GM19328 (cell line): ENCODE measurements around the gene KIR3DL3.
"Not testable (repeated sequence)": the region's sequence is repeated elsewhere in the genome, so short reads cannot be mapped to it uniquely, and the experiment has no call there.

Experiments used
- ATAC-seq: cut with Tn5 transposase; IDR thresholded peaks from one replicate; pipeline ENCODE4 v1.9.1; 2021; ENCODE audit warnings: mild to moderate bottlenecking, moderate library complexity; ENCODE audit not compliant: unreplicated experiment

KIR3DL3 gene

DNA sequence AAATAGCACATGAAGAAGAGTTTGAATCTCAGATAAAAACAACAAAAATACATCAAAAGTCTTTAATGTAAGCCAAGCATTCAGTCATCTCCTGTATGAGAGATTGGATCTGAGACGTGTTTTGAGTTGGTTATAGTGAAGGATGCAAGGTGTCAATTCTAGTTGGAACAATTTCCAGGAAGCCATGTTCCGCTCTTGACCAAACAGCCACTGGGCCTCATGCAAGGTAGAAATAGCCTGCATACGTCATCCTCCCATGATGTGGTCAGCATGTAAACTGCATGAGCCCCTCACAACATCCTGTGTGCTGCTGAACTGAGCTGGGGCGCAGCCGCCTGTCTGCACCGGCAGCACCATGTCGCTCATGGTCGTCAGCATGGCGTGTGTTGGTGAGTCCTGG lies at the start of gene KIR3DL3:
KIR3DL3 (plus strand) TSS at position 301 of the 400 bp plus-strand sequence; CDS start at position 356, 55 bp downstream.
- ATAC-seq: no peak

GRCh38 chr19:54676210-54676834 lies 47.9 kb upstream of the KIR3DL3 start:
- ATAC-seq: not testable (repeated sequence)

- no peak for ATAC-seq
Observed at GRCh38 chr19:54677217-54677616, 47.0 kb upstream of the KIR3DL3 start.

GRCh38 chr19:54681596-54681995 lies 42.6 kb upstream of the KIR3DL3 start:
- ATAC-seq: not testable (repeated sequence)

GRCh38 chr19:54682306-54682856 lies 41.9 kb upstream of the KIR3DL3 start:
- no peak for ATAC-seq

DNA sequence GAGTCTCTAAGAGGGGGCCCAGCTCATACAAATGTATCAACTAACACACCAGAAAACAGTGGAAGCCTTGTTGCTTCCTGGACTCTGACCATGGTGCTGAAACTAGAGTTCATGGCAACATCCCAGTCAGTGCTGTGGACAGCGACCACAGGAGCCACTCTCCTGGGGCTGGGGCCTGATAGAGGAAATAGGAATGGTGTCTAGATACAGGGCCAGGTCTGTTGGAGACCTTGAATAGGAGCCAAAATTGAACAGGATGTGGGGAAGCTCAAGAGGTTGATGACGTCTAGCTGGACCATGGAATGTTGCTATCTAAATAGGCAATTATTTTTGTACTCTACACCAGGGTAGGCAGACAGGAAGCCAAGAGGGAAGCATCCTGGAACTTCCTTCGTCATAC lies 39.7 kb upstream of the KIR3DL3 start:
- no peak for ATAC-seq

- ATAC-seq: no peak
Observed at GRCh38 chr19:54691582-54692297, 32.5 kb upstream of the KIR3DL3 start.

- ATAC-seq: no peak
Observed at GRCh38 chr19:54692298-54692615, 32.0 kb upstream of the KIR3DL3 start.

DNA sequence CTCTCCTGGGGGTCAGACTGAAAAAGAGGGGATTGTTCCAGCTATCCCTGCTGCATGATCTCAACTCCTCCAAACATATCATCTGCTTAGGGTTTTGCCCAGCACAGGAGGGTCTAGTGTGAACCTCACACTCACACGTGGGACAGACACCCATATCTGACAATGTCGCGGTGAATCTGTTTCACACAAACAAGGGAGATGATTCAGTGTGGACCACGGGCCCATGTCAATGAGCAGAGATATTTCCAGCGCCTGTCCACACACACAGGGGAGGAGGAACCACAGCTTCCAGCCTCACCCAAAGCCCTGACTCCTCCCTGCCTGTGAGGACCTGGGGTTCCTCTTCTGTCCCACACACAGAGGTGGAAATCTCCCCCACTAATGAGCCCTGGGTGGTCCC lies 29.6 kb upstream of the KIR3DL3 start:
- ATAC-seq: no peak

GRCh38 chr19:54696117-54696548 lies 28.1 kb upstream of the KIR3DL3 start:
- no peak for ATAC-seq

DNA sequence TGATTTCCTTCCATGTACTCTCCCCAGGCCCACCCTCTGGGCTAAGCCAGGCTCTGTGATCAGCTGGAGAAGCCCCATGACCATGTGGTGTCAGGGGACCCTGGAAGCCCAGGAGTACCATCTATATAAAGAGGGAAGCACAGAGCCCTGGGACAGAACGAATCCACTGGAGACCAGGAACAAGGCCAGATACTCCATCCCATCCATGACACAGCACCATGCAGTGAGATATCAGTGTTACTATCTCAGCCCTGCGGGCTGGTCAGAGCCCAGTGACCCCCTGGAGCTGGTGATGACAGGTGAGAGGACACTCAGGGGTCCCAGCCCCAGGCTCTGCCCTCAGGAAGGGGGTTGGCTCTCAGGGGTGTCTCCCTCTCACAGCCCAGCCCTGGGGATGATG lies 27.5 kb upstream of the KIR3DL3 start:
- no peak for ATAC-seq

DNA sequence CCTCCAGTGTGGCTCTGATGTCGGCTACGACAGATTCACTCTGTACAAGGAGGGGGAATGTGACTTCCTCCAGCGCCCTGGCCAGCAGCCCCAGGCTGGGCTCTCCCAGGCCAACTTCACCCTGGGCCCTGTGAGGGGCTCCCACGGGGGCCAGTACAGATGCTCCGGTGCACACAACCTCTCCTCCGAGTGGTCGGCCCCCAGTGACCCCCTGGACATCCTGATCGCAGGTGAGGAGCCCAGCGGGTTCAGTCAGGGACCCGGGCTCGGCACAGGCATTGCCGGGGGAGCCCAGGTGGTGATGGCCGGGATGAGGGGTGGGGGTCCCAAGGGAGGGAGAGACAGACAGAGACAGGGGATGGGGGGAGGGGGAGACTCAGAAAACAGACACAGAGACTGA lies 26.5 kb upstream of the KIR3DL3 start:
- ATAC-seq: not testable (repeated sequence)

GRCh38 chr19:54704928-54705327 lies 19.3 kb upstream of the KIR3DL3 start:
- ATAC-seq: no peak

- no peak for ATAC-seq
Observed at GRCh38 chr19:54707962-54708361, 16.3 kb upstream of the KIR3DL3 start.

DNA sequence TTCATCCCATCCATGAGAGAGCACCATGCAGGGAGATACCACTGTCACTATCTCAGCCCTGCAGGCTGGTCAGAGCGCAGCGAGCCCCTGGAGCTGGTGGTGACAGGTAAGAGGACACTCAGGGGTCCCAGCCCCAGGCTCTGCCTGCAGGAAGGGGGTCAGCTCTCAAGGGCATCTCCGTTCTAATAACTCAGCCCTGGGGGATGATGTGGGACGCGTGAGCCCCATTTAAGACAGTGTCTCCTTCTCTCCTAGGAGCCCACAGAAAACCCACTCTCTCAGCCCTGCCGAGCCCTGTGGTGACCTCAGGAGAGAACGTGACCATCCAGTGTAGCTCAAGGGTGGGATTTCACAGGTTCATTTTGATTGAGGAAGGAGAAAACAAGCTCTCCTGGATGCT lies 15.5 kb upstream of the KIR3DL3 start:
- no peak for ATAC-seq

DNA sequence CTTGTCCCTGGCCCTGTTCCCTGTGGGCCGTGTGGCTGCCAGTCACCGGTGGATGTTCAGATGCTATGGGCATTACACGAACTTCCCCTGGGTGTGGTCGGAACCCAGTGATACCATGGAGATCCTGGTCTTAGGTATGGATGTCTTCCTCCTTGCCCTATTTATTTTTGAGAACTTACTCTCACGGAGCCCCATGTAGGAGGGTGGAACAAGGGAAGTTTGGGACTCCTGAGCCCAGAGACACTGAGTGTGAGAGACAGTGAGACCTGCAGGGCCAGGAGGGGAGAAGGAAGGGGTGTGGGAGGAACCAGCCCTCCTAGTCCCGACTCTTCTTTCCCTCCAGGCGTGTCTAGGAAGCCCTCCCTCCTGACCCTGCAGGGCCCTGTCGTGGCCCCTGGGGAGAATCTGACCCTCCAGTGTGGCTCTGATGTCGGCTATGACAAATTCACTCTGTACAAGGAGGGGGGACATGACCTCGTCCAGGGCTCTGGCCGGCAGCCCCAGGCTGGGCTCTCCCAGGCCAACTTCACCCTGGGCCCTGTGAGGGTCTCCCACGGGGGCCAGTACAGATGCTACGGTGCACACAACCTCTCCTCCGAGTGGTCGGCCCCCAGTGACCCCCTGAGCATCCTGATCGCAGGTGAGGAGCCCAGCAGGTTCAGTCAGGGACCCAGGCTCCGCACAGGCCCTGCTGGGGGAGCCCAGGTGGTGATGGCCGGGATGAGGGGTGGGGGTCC lies 14.9 kb upstream of the KIR3DL3 start:
- no peak for ATAC-seq

DNA sequence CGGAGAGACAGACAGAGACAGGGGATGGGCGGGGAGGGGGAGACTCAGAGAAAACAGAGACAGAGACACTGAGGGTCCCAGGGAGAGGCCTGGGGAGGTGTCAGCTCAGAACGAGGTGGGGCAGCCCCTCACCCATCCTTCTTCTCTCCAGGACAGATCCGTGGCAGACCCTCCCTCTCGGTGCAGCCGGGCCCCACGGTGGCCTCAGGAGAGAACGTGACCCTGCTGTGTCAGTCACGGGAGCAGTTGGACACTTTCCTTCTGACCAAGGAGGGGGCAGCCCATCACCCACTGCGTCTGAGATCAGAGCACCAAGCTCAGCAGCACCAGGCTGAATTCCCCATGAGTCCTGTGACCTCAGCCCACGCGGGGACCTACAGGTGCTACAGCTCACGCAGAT lies 14.3 kb upstream of the KIR3DL3 start:
- ATAC-seq: not testable (repeated sequence)

GRCh38 chr19:54724644-54725043 lies 402 bp downstream of the KIR3DL3 start:
- ATAC-seq: no peak

DNA sequence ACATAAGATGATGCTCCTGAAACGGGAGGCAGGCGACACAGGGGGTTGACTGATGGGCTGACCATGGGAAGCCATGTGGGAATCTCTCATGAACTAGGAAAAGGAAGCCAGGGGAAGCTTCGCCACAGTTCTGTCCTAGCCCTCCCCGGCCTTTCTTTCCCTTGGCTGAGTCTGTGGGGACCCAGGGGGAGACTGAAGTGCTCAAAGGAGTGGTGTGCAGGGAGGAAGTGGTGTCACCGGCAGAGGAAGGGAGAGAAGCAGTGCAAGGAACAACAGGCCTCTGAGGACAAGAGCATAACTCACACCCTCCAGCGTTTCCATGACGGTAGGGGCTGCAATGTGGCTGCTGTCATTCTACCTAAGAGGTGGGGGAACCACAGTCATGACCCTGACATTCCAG lies 1.1 kb downstream of the KIR3DL3 start:
- no peak for ATAC-seq

DNA sequence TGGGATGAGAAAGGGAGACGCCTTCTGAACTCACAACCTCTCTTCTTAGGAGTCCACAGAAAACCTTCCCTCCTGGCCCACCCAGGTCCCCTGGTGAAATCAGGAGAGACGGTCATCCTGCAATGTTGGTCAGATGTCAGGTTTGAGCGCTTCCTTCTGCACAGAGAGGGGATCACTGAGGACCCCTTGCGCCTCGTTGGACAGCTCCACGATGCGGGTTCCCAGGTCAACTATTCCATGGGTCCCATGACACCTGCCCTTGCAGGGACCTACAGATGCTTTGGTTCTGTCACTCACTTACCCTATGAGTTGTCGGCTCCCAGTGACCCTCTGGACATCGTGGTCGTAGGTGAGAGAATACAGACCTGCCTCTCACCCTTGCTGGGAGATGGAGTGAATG lies 3.3 kb downstream of the KIR3DL3 start:
- no peak for ATAC-seq

GRCh38 chr19:54728167-54728566 lies 3.9 kb downstream of the KIR3DL3 start:
- ATAC-seq: no peak
